Caco-2 (cell line): Measurements from ENCODE around the gene RNF207. TPM values are rescaled to one million over a fixed set of nuclear protein-coding genes. Genes with fewer than 3 reads are reported as not detected.

ENCODE experiments used
- BruUV-seq: library from RNA; stranded (reverse); fragments of 400-500 nt; replicated peaks from 2 replicates; lab custom pipeline; 2021; lab: Mats Ljungman, UMichigan
- CTCF ChIA-PET: fragments of 300-600 bp; sonication (Branson Sonifier 250); formaldehyde crosslinking; loops from one replicate; lab custom pipeline; 2022; ENCODE audit warnings: antibody characterized with exemption; lab: Charles Lee
- POLR2A ChIA-PET: fragments of 300-600 bp; sonication (Branson Sonifier 250); formaldehyde crosslinking; loops from one replicate; lab custom pipeline; 2022; ENCODE audit warnings: antibody characterized with exemption; lab: Charles Lee
- DNase-seq, 2 experiments: peaks; one replicate each; pipeline versions ENCODE4 v3.0.0 to v3.0.0-alpha.2; 2020 to 2022
- H3K27me3 ChIP-seq: replicated peaks from 2 replicates; pipeline ENCODE4 v1.6.0; 2011; ENCODE audit warnings: low read length; ENCODE audit not compliant: control insufficient read depth, insufficient read depth
- H3K36me3 ChIP-seq: 2 replicates; pipeline ENCODE4 v1.5.1; 2011; ENCODE audit warnings: low read length; ENCODE audit not compliant: control insufficient read depth, insufficient read depth
- H3K4me1 ChIP-seq: fragments of 250-450 bp; sonication (Bioruptor Pico); 2 replicates; pipeline ENCODE4 v1.5.1; 2020; ENCODE audit warnings: mild to moderate bottlenecking
- H3K4me3 ChIP-seq: 2 replicates; pipeline ENCODE4 v1.5.1; 2011; ENCODE audit warnings: low read depth, mild to moderate bottlenecking, control low read depth, low read length
- H3K9me3 ChIP-seq: fragments of 250-450 bp; sonication (Bioruptor Pico); 2 replicates; pipeline ENCODE4 v1.5.1; 2020; ENCODE audit warnings: mild to moderate bottlenecking, moderate library complexity
- H3K27ac Mint-ChIP-seq: one replicate; pipeline ENCODE4 v1.8.0; 2022; ENCODE audit warnings: mixed read lengths; ENCODE audit not compliant: unreplicated experiment
- H3K27me3 Mint-ChIP-seq: one replicate; pipeline ENCODE4 v1.8.0; 2022; ENCODE audit warnings: mixed read lengths; ENCODE audit not compliant: insufficient read depth, unreplicated experiment
- H3K36me3 Mint-ChIP-seq: one replicate; pipeline ENCODE4 v1.8.0; 2022; ENCODE audit warnings: mild to moderate bottlenecking, mixed read lengths; ENCODE audit not compliant: insufficient read depth, unreplicated experiment
- H3K4me1 Mint-ChIP-seq: one replicate; pipeline ENCODE4 v1.8.0; 2022; ENCODE audit warnings: low read depth, mixed read lengths; ENCODE audit not compliant: unreplicated experiment
- H3K4me3 Mint-ChIP-seq: one replicate; pipeline ENCODE4 v1.8.0; 2022; ENCODE audit warnings: mild to moderate bottlenecking, moderate library complexity, mixed read lengths; ENCODE audit not compliant: unreplicated experiment
- H3K9me3 Mint-ChIP-seq: one replicate; pipeline ENCODE4 v1.8.0; 2022; ENCODE audit warnings: mixed read lengths; ENCODE audit not compliant: unreplicated experiment
- intact Hi-C: fragments of 100-400 bp; cut with micrococcal nuclease; formaldehyde crosslinking; loops from one replicate; pipeline ENCODE4 v1.10.0; 2022; ENCODE audit not compliant: unreplicated experiment
- total RNA-seq: library from RNA; stranded (reverse); gene quantifications from 2 replicates; pipeline ENCODE4 v1.2.3, GENCODE V29; 2022
- TF ChIP-seq, protein P1 (sequence below), 2 experiments: fragments of 200-600 bp in 1 of 2; IDR thresholded peaks; 1 replicate in 1 of 2; 2 replicates in 1 of 2; pipeline versions ENCODE4 v1.5.1 to v1.8.0; 2011 to 2022; ENCODE audit warnings: antibody characterized with exemption in 1 of 2, control low read depth in 1 of 2, inconsistent platforms in 1 of 2, low read depth in 1 of 2, low read length in 1 of 2, mild to moderate bottlenecking in 1 of 2, moderate library complexity in 1 of 2; ENCODE audit not compliant: insufficient read depth in 1 of 2, severe bottlenecking in 1 of 2, unreplicated experiment in 1 of 2

RNF207 gene
- total RNA-seq, 1 experiment from 2014 or later, result 27.4 TPM

DNA sequence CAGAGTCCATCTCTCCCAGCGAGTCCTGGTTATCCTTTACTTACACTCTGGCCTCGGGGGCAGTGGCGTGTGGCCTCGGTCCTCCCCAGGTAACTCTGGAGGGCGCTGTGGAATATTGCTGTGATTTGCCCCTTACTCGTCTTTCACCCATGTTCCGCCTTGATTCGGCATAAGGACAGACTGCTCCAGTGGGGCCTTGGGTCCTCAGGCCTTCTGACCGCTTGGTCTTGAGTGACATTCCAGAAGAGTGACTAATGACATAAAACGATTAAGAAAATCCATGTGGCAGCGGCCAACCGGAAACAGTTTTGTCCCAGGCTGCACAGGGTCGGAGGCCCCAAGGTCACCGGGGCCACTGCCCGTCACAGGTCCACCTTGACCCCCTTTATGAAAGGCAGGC, 18.8 kb downstream of the RNF207 start:
- Mint-ChIP-seq H3K36me3 (peaks cover 74% of the 10 kb centered on the region), H3K4me1 (no peaks in the 10 kb centered on the region), H3K27me3 (no peaks in the 10 kb centered on the region), H3K9me3 (no peaks in the 10 kb centered on the region), H3K4me3 (no peak overlapping the region), H3K27ac (no peak overlapping the region)
- intact Hi-C loops, result no loop called here
- DNase-seq, result peak; percentile 40 to 72
- no TSS peak for BruUV-seq
- Histone ChIP-seq H3K4me3 (no peak overlapping the region), H3K36me3 (no peaks in the 10 kb centered on the region), H3K4me1 (peaks cover 34% of the 10 kb centered on the region), H3K9me3 (no peaks in the 10 kb centered on the region), H3K27me3 (no peaks in the 10 kb centered on the region)
- TF ChIP-seq, protein P1, sequence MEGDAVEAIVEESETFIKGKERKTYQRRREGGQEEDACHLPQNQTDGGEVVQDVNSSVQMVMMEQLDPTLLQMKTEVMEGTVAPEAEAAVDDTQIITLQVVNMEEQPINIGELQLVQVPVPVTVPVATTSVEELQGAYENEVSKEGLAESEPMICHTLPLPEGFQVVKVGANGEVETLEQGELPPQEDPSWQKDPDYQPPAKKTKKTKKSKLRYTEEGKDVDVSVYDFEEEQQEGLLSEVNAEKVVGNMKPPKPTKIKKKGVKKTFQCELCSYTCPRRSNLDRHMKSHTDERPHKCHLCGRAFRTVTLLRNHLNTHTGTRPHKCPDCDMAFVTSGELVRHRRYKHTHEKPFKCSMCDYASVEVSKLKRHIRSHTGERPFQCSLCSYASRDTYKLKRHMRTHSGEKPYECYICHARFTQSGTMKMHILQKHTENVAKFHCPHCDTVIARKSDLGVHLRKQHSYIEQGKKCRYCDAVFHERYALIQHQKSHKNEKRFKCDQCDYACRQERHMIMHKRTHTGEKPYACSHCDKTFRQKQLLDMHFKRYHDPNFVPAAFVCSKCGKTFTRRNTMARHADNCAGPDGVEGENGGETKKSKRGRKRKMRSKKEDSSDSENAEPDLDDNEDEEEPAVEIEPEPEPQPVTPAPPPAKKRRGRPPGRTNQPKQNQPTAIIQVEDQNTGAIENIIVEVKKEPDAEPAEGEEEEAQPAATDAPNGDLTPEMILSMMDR (IDR thresholded peaks at IDR 0.05; ENCODE audit: insufficient read depth in 1 of 2, low read depth in 1 of 2, low read length in 1 of 2, severe bottlenecking in 1 of 2, unreplicated experiment in 1 of 2), result no peak
- ChIA-PET POLR2A (no interaction called here), CTCF (no interaction called here)

DNA sequence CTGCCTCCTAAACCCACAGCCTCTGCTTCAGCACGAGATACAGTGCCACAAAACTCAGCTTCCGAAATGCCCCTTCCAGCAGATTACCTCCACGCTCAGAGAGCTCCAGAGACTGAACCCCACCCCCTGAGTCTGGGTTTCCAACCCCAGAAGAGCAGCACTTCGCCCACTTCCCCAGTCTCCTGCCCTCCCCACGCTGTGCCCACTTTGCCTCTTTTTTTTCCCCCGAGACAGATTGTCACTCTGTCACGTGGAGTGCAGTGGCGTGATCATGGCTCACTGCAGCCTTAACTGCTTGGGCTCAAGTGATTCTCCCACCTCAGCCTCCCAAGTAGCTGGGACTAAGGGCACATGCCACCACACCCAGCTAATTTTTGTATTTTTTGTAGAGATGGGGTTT, 19.7 kb downstream of the RNF207 start:
- Histone ChIP-seq H3K9me3 (no peaks in the 10 kb centered on the region), H3K36me3 (no peaks in the 10 kb centered on the region), H3K4me3 (no peak overlapping the region), H3K27me3 (no peaks in the 10 kb centered on the region), H3K4me1 (peaks cover 28% of the 10 kb centered on the region)
- intact Hi-C loops, result no loop called here
- ChIA-PET POLR2A (no interaction called here), CTCF (no interaction called here)
- BruUV-seq, result no TSS peak
- no peak overlapping the region for H3K27ac Mint-ChIP-seq
- H3K27me3 Mint-ChIP-seq, result no peaks in the 10 kb centered on the region
- H3K36me3 Mint-ChIP-seq, result peaks cover 79% of the 10 kb centered on the region
- no peaks in the 10 kb centered on the region for H3K9me3 Mint-ChIP-seq
- H3K4me1 Mint-ChIP-seq, result no peaks in the 10 kb centered on the region
- no peak overlapping the region for H3K4me3 Mint-ChIP-seq
- no peak for DNase-seq
- TF ChIP-seq, protein P1 (IDR thresholded peaks at IDR 0.05; ENCODE audit: insufficient read depth in 1 of 2, low read depth in 1 of 2, low read length in 1 of 2, severe bottlenecking in 1 of 2, unreplicated experiment in 1 of 2), result no peak

DNA sequence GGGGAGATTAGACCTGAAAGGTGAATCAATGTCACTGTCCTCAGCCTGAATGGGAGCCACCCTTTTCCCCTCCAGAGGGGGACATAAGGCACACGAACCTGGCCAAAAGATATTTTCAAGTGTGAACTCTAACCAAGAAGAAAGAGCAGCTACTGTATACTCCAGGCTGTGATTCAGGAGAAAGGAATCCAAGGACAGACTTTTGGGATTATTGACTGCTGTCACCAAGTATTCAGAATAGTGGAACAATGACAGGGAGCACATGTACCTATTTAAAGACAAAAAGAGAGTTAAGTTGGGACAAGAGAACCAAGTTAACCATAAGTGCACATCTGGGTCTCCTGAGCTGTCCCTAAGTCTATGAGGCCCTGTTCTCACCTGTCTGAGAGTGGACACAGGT, 27.5 kb downstream of the RNF207 start:
- TF ChIP-seq, protein P1 (IDR thresholded peaks at IDR 0.05; ENCODE audit: insufficient read depth in 1 of 2, low read depth in 1 of 2, low read length in 1 of 2, severe bottlenecking in 1 of 2, unreplicated experiment in 1 of 2), result no peak
- Histone ChIP-seq H3K27me3 (no peaks in the 10 kb centered on the region), H3K4me3 (no peak overlapping the region), H3K36me3 (peaks cover 2% of the 10 kb centered on the region; the same call in 1 of the 2 replicates), H3K4me1 (0 out of 2 replicates have a peak, but pooled peaks cover 5% of the 10 kb centered on the region), H3K9me3 (no peaks in the 10 kb centered on the region)
- Mint-ChIP-seq H3K36me3 (peaks cover 50% of the 10 kb centered on the region), H3K4me1 (no peaks in the 10 kb centered on the region), H3K27ac (no peak overlapping the region), H3K4me3 (no peak overlapping the region), H3K27me3 (no peaks in the 10 kb centered on the region), H3K9me3 (no peaks in the 10 kb centered on the region)
- DNase-seq, result no peak
- intact Hi-C loops, result no loop called here
- CTCF ChIA-PET, result interaction anchor here (1.2 kb wide), 1 partner anchor 35 kb away, joined by 3 read pairs; no protein-coding TSS in a partner anchor
- BruUV-seq, result no TSS peak
- POLR2A ChIA-PET, result no interaction called here
